Aorta (tissue), 5 donors: ENCODE results near the gene PPP1R1B. TPM values are rescaled to one million over a fixed set of nuclear protein-coding genes. Genes with fewer than 3 reads are reported as not detected.

Experiments
- ATAC-seq: fragments of 200-7000 bp; cut with Tn5 transposase; one replicate; pipeline ENCODE4 v1.9.1; 2022; ENCODE audit warnings: moderate library complexity; ENCODE audit not compliant: low FRiP score
- DNase-seq, 2 donors: peaks; one replicate each; pipeline ENCODE4 v3.0.0-alpha.2; 2020
- H3K27ac ChIP-seq, 2 donors: one replicate each; pipeline ENCODE4 v1.5.1; 2013; ENCODE audit warnings: low read length in 2 of 2, mild to moderate bottlenecking in 2 of 2, moderate library complexity in 2 of 2, control low read depth in 1 of 2, inconsistent platforms in 1 of 2, low read depth in 1 of 2
- H3K27me3 ChIP-seq, 2 donors: one replicate each; pipeline ENCODE4 v1.6.1; 2013; ENCODE audit warnings: control low read depth in 1 of 2, low read length in 1 of 2, mild to moderate bottlenecking in 1 of 2, moderate library complexity in 1 of 2; ENCODE audit not compliant: insufficient read depth in 2 of 2, control insufficient read depth in 1 of 2
- H3K36me3 ChIP-seq, 2 donors: one replicate each; pipeline ENCODE4 v1.6.1; 2013; ENCODE audit warnings: control low read depth in 1 of 2, low read length in 1 of 2, mild to moderate bottlenecking in 1 of 2; ENCODE audit not compliant: insufficient read depth in 2 of 2, control insufficient read depth in 1 of 2
- H3K4me1 ChIP-seq, 2 donors: one replicate each; pipeline ENCODE4 v1.6.1; 2013; ENCODE audit warnings: low read length in 2 of 2, control low read depth in 1 of 2, mild to moderate bottlenecking in 1 of 2, moderate library complexity in 1 of 2; ENCODE audit not compliant: insufficient read depth in 2 of 2, control insufficient read depth in 1 of 2
- H3K4me3 ChIP-seq, 2 donors: one replicate each; pipeline ENCODE4 v1.5.1; 2013; ENCODE audit warnings: low read length in 2 of 2, control low read depth in 1 of 2, mild to moderate bottlenecking in 1 of 2
- H3K9me3 ChIP-seq: one replicate; pipeline ENCODE4 v1.6.1; 2013; ENCODE audit warnings: mild to moderate bottlenecking, low read length; ENCODE audit not compliant: control insufficient read depth
- WGBS, 2 donors: extraction: QIAGEN DNeasy Blood & Tissue Kit; methylation state at CpG; one replicate each; pipeline ENCODE4 v1.1.7; 2013; 5-methylcytosine and 5-hydroxymethylcytosine counted together
- intact Hi-C, 2 donors: fragments of 100-400 bp; cut with DNase I; formaldehyde crosslinking; loops; one replicate each; pipeline versions ENCODE4 v1.14.2 to v1.15.0; 2022
- polyA plus RNA-seq, 2 donors: library from polyadenylated mRNA; stranded (reverse); fragments of 200-250 nt; gene quantifications; one replicate each; pipeline ENCODE4 v1.2.3, GENCODE V29; 2013
- total RNA-seq, 2 donors: library from RNA; stranded (reverse); fragmentation: NEBNext Ultra II Directional; extraction: Animal tissue kit (Norgen Biotek cat#: 25700); gene quantifications; one replicate each; pipeline ENCODE4 v1.2.1, GENCODE V29; 2021
- donor health status: healthy with polysubstance abuse.
- donor health status: Bipolar disorder and iron deficiency.
- donor health status: DM: no; HTN: no; CAD: no.
- donor health status: DM: no; HTN: no; CAD: no.
- donor health status: DM: yes; HTN: yes; CAD: no.

Gene PPP1R1B
- total and polyA plus RNA-seq, 4 donors: 1.0 to 13.5 (median 2.5) TPM; not detected in 1

GRCh38 chr17:39634384-39634871 is 7.7 kb downstream of the PPP1R1B start:
- H3K36me3 ChIP-seq: no peaks in the 10 kb centered on the region
- no peaks in the 10 kb centered on the region for H3K4me1 ChIP-seq
- no peaks in the 10 kb centered on the region for H3K9me3 ChIP-seq
- intact Hi-C loops: no loop called here
- ATAC-seq: no peak
- whole genome bisulfite sequencing, 2 donors: 46 to 52% methylated on average over 2 of the region's 2 CpGs
- no peaks in the 10 kb centered on the region for H3K27me3 ChIP-seq
- no peak for DNase-seq
- H3K4me3 ChIP-seq: no peak overlapping the region
- no peak overlapping the region for H3K27ac ChIP-seq

GRCh38 chr17:39635614-39636176 is 8.9 kb downstream of the PPP1R1B start:
- WGBS, 2 donors: 92 to 94% methylated on average over 8 of the region's 8 CpGs
- H3K27me3 ChIP-seq: no peaks in the 10 kb centered on the region
- intact Hi-C loops: loop anchor here (5.0 kb wide), 4 partner anchors 37 to 117 kb away; partner anchors contain the start of gene MIEN1 (in 1 of the 2)
- no peak overlapping the region for H3K27ac ChIP-seq
- DNase-seq (no peak), ATAC-seq (no peak)
- no peak overlapping the region for H3K4me3 ChIP-seq
- no peaks in the 10 kb centered on the region for H3K4me1 ChIP-seq
- H3K9me3 ChIP-seq: no peaks in the 10 kb centered on the region
- no peaks in the 10 kb centered on the region for H3K36me3 ChIP-seq

- no peaks in the 10 kb centered on the region for H3K9me3 ChIP-seq
- no peaks in the 10 kb centered on the region for H3K36me3 ChIP-seq
- 24 to 25% methylated on average over 6 of the region's 6 CpGs for WGBS, 2 donors
- H3K4me3 ChIP-seq: peak overlapping the region; percentile 36 to 91
- peak overlapping the region in 1 of 2 donors; percentile 55 for H3K27ac ChIP-seq
- no peak for DNase-seq
- no peak for ATAC-seq
- intact Hi-C loops: loop anchor here (5.0 kb wide), 4 partner anchors 36 to 116 kb away; partner anchors contain the start of gene MIEN1 (in 1 of the 2)
- H3K27me3 ChIP-seq: no peaks in the 10 kb centered on the region
- H3K4me1 ChIP-seq: no peaks in the 10 kb centered on the region
Measured at GRCh38 chr17:39636587-39636926, 9.8 kb downstream of the PPP1R1B start.

- Histone ChIP-seq H3K4me1 (no peaks in the 10 kb centered on the region), H3K4me3 (peak within 1 kb of the TSS; percentile 78 to 91), H3K27me3 (no peaks in the 10 kb centered on the region), H3K9me3 (no peaks in the 10 kb centered on the region), H3K27ac (peak within 1 kb of the TSS in 1 of 2 donors; percentile 55), H3K36me3 (no peaks in the 10 kb centered on the region)
- DNase-seq (peak; percentile 96 to 98), ATAC-seq (peak; percentile 94)
- WGBS, 2 donors: 0% methylated on average over 60 to 69 of the region's 69 CpGs
- intact Hi-C loops: loop anchor here (5.0 kb wide), 4 partner anchors 35 to 115 kb away; partner anchors contain the start of gene MIEN1 (in 1 of the 2)
Measured at GRCh38 chr17:39636927-39637736, 10.4 kb downstream of the PPP1R1B start, which contains the start of gene STARD3. STARD3 (plus strand) TSS chr17:39637144; CDS start chr17:39653532, 16,388 bp downstream.

DNA sequence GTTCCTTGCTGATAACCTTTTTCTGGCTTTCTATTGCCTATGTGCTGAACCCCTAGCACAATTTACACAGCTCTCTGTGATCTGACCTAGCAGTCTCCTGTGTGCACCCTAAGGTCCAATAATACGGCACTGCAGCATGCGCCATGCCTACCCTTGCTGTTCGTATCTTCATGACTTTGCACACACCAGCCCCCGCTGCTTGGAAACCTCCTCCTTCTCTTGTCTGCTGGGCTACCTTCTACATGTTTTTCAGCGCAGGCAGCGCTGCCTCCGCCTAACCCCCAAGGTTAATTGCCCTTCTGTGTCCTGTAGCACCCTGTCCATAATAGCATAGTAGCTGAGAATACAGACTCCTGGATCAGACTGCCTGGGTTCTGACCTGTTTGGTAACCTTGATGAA is 11.6 kb downstream of the PPP1R1B start:
- 89 to 90% methylated on average over 7 of the region's 7 CpGs for WGBS, 2 donors
- intact Hi-C loops: loop anchor here (5.0 kb wide), 4 partner anchors 34 to 114 kb away; partner anchors contain the start of gene MIEN1 (in 1 of the 2)
- no peak for ATAC-seq
- DNase-seq: no peak
- no peaks in the 10 kb centered on the region for H3K36me3 ChIP-seq
- no peak overlapping the region for H3K27ac ChIP-seq
- no peak overlapping the region for H3K4me3 ChIP-seq
- no peaks in the 10 kb centered on the region for H3K4me1 ChIP-seq
- no peaks in the 10 kb centered on the region for H3K27me3 ChIP-seq
- H3K9me3 ChIP-seq: no peaks in the 10 kb centered on the region

DNA sequence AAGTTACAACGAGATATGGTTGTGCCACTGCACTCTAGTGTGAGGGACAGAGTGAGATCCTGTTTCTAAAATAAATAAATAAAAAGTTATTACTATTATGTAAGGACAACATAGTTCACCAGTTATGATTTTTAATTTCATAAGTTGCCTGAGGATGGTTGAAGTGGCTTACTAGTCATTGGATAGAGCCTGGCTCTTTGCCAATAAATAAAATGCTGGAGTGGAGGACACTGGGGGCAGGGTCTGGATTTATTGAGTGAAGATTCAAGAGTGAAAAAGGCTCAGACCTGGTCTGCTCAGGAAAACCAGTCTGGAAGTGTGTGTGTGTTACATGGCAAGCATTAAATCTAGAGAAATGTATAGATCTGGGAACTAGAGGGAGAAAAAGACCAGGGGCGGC is 12.3 kb downstream of the PPP1R1B start:
- 84 to 89% methylated on average over 2 of the region's 2 CpGs for WGBS, 2 donors
- DNase-seq (no peak), ATAC-seq (no peak)
- intact Hi-C loops: loop anchor here (5.0 kb wide), 4 partner anchors 33 to 113 kb away; partner anchors contain the start of gene MIEN1 (in 1 of the 2)
- no peak overlapping the region for H3K4me3 ChIP-seq
- no peaks in the 10 kb centered on the region for H3K4me1 ChIP-seq
- H3K36me3 ChIP-seq: no peaks in the 10 kb centered on the region
- H3K27me3 ChIP-seq: no peaks in the 10 kb centered on the region
- H3K9me3 ChIP-seq: no peaks in the 10 kb centered on the region
- H3K27ac ChIP-seq: no peak overlapping the region

DNA sequence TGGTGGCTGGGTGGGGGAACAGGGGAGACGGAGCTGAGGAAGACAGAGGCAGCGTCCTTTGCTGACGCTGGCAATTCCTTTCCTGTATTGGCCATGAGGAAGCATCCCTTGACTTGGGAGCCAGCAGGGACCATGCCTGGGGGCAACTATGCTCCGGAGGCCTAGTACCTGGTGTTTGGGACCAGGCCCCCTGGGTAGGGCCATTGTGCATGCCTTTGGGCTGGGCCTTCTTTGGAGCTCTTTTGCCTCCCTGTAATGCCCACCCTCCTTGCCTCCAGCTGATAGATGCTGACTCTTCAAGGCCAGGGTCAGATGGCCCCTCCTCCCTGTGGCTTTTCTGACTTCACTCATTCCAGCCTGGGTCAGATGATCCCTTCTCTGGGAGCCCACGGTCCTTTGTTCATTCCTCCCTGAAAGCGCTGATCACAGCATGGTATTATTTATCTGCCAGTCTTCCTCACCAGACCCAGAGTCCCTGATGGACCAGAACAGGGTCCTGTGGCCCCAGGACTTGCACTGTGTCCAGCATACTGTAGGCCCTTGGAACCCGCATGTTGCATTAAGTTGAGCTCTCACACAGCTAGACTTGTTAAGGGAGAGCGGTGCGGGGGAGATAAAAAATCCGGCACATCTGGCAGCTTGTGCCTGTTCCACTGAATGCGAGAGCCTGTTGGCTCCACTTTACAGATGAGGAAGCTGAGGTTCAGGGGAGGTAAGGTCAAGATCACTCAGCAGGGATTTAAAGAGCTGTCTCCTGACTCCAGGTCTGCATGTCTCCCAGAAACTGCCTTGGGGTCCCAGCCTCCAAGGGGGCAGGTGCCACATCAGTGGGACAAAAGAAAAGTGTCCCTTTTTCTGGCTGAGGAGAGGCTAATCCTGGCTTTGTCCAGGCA is 13.1 kb downstream of the PPP1R1B start:
- no peak overlapping the region for H3K27ac ChIP-seq
- DNase-seq: no peak
- no peaks in the 10 kb centered on the region for H3K4me1 ChIP-seq
- H3K4me3 ChIP-seq: no peak overlapping the region
- 85% methylated on average over 11 of the region's 11 CpGs for WGBS, 2 donors
- intact Hi-C loops: loop anchor here (5.0 kb wide), 4 partner anchors 32 to 112 kb away; partner anchors contain the start of gene MIEN1 (in 1 of the 2)
- H3K9me3 ChIP-seq: no peaks in the 10 kb centered on the region
- no peaks in the 10 kb centered on the region for H3K27me3 ChIP-seq
- ATAC-seq: no peak
- H3K36me3 ChIP-seq: no peaks in the 10 kb centered on the region

GRCh38 chr17:39640591-39641031 is 13.9 kb downstream of the PPP1R1B start:
- H3K4me3 ChIP-seq: no peak overlapping the region
- ATAC-seq (no peak), DNase-seq (no peak)
- H3K27me3 ChIP-seq: no peaks in the 10 kb centered on the region
- intact Hi-C loops: no loop called here
- H3K9me3 ChIP-seq: no peaks in the 10 kb centered on the region
- no peaks in the 10 kb centered on the region for H3K36me3 ChIP-seq
- WGBS, 2 donors: 55 to 58% methylated on average over 4 of the region's 4 CpGs
- H3K4me1 ChIP-seq: no peaks in the 10 kb centered on the region
- no peak overlapping the region for H3K27ac ChIP-seq
